ENCODE results near the gene FGG.

- TF ChIP-seq CTCF (IDR thresholded peaks at IDR 0.05; ENCODE audit: low read length) (no peak), EZH2 (optimal IDR thresholded peaks at IDR 0.05; ENCODE audit: low read depth, low read length) (no peak), EZH2phosphoT487 (IDR thresholded peaks at IDR 0.05; ENCODE audit: low read length) (no peak)
Observed at GRCh38 chr4:154590329-154591006, 22.0 kb downstream of the FGG start, which contains the start of gene FGA.

Measured in MM.1S (cell line).